GM10266 (cell line): ENCODE measurements around the gene PTPRD.

Experiments
- DNase-seq: peaks from one replicate; pipeline ENCODE4 v3.0.0; 2012; ENCODE audit errors: extremely low spot score
- CTCF ChIP-seq: IDR thresholded peaks from 2 replicates; pipeline ENCODE4 v1.5.1; 2012; ENCODE audit warnings: mild to moderate bottlenecking, low read depth; ENCODE audit not compliant: control insufficient read depth, insufficient read depth; ENCODE audit errors: missing control alignments

PTPRD gene

GRCh38 chr9:10000669-10001068, 612.1 kb downstream of the PTPRD start:
- DNase-seq: no peak
- TF ChIP-seq CTCF: no peak

DNA sequence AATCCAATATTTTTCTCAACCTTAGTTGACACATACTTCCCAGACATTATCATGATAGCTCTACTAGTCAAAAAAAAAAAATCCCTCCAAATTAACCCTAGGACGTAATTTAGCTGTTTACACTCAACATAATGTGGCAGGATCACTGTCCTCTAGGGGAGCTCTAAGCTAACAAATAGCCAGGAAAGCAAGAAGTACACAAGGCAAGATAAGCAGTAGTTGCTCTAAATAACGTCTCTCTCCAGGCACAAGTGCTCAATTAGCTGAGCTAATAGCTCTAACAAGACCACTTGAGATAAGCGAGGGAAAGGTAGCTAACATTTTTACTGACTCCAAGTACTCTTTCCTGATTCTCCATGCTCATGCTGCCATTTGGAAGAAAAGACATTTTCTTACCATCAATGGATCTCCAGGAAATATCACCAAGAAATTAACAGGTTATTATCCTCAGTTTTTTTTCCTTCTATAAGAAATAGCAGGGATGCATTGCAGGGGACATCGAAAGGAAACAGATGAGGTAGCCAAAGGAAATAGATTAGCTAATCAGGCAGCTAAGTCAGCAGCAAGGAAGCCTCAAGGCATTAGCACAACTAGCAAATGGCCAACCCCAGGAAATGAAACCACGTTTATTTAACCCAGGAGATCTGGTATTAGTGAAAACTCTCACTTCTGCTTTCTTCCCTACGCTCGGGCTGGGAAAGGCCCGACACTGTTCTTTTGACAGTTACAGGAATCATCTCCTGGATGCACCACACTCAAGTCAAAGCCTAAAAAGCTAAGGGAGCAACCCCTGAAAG, 614.1 kb downstream of the PTPRD start:
- DNase-seq: no peak
- TF ChIP-seq CTCF: no peak

- DNase-seq: no peak
- no peak for TF ChIP-seq CTCF
These were observed 615.2 kb downstream of the PTPRD start for GRCh38 chr9:9997585-9997984.

GRCh38 chr9:9996259-9996658, 616.5 kb downstream of the PTPRD start:
- no peak for TF ChIP-seq CTCF
- no peak for DNase-seq

DNA sequence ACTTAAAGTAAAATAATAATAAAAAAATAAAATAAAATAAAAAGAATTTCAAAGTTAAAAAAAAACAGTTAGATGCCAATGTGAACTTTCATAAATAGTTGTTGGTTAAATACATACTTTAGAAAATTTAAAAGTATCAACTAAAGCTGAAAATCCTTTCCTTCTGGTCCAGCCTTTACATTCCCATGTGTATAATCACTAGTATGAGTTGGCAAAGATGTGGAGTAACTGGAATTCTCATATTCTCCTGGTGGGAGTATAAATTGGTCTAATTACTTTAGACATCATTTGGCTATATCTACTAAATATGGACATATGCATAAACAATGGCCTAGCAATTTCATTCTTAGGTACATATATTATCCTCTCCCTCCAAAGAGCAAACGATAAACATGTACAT, 619.9 kb downstream of the PTPRD start:
- no peak for TF ChIP-seq CTCF
- DNase-seq: no peak

GRCh38 chr9:9973062-9973461, 639.7 kb downstream of the PTPRD start:
- no peak for TF ChIP-seq CTCF
- DNase-seq: no peak

GRCh38 chr9:9970514-9970913, 642.3 kb downstream of the PTPRD start:
- no peak for DNase-seq
- TF ChIP-seq CTCF: no peak
